Ovary (tissue), 9 donors: ENCODE data around the gene LRRC23. TPM values are rescaled to one million over a fixed set of nuclear protein-coding genes. Genes with fewer than 3 reads are reported as not detected.

Source experiments
- DNase-seq, 5 donors: peaks; one replicate each; pipeline ENCODE4 v3.0.0-alpha.2; 2019 to 2020
- H3K27ac ChIP-seq, 2 donors: fragments of 200-600 bp; one replicate each; pipeline versions ENCODE4 v1.5.1 to v1.8.0; 2019 to 2022
- H3K27me3 ChIP-seq: fragments of 200-600 bp; one replicate; pipeline ENCODE4 v1.8.0; 2022
- H3K36me3 ChIP-seq: fragments of 200-600 bp; sonication (generic); one replicate; pipeline ENCODE4 v1.5.1; 2019
- H3K4me1 ChIP-seq: one replicate; pipeline ENCODE4 v1.8.1; 2013; ENCODE audit warnings: mild to moderate bottlenecking, moderate library complexity; ENCODE audit not compliant: insufficient read depth
- H3K4me3 ChIP-seq: fragments of 200-600 bp; sonication (generic); one replicate; pipeline ENCODE4 v1.5.1; 2017
- H3K9me3 ChIP-seq, 2 donors: fragments of 200-600 bp in 1 of 2; sonication (generic) in 1 of 2; one replicate each; pipeline versions ENCODE4 v1.5.1 to v1.8.1; 2013 to 2019; ENCODE audit warnings: mild to moderate bottlenecking in 1 of 2, moderate library complexity in 1 of 2
- CTCF ChIP-seq, 3 donors: fragments of 450-650 bp in 2 of 3; fragments of 200-600 bp in 1 of 3; IDR thresholded peaks; one replicate each; pipeline versions ENCODE4 v1.5.1 to v1.8.0; 2016 to 2022; ENCODE audit warnings: antibody characterized with exemption in 3 of 3, mild to moderate bottlenecking in 1 of 3
- EP300 ChIP-seq: sonication (generic); formaldehyde crosslinking; IDR thresholded peaks from one replicate; pipeline ENCODE4 v1.6.1; 2017; ENCODE audit warnings: antibody characterized with exemption
- POLR2A ChIP-seq: fragments of 450-650 bp; IDR thresholded peaks from one replicate; pipeline ENCODE4 v1.6.1; 2017; ENCODE audit warnings: antibody characterized with exemption, mild to moderate bottlenecking, moderate library complexity
- WGBS, 3 donors: extraction: QIAGEN DNeasy Blood & Tissue Kit in 1 of 3; methylation state at CpG; one replicate each; pipeline versions ENCODE4 v1.1.5 to v1.1.7; 2013 to 2017; 5-methylcytosine and 5-hydroxymethylcytosine counted together
- intact Hi-C, 4 donors: fragments of 100-400 bp; cut with DNase I; formaldehyde crosslinking; loops; one replicate each; pipeline versions ENCODE4 v1.11.0 to v1.15.1; 2022 to 2023
- polyA plus RNA-seq, 2 donors: library from polyadenylated mRNA; stranded (reverse); fragments of 200-250 nt in 1 of 2; fragments of 350-450 nt in 1 of 2; fragmentation: Illumina TruSeq in 1 of 2; extraction: RNeasy Lipid Tissue Mini Kit (QIAGEN cat#74804) in 1 of 2; gene quantifications; one replicate each; pipeline ENCODE4 v1.2.3, GENCODE V29; 2013 to 2014
- total RNA-seq, 7 donors: library from RNA; depleted of rRNA in 2 of 7; stranded (reverse); fragments of >200 nt in 2 of 7; fragmentation: NEBNext Ultra II Directional in 3 of 7; extraction: Animal tissue kit (Norgen Biotek cat#: 25700) in 3 of 7; gene quantifications; one replicate each; pipeline versions ENCODE4 v1.1.0 to v1.2.4, GENCODE V29; 2016 to 2023
- donor health status: DM: no; HTN: no; CAD: no; lungs with moderate emphysema.
- donor health status: DM: no; HTN: no; CAD: no.
- donor health status: Bipolar disorder and iron deficiency.
- donor health status: DM: yes; HTN: yes; CAD: no.
- donor health status: DM: no; HTN: no; CAD: no.
- donor health status: DM: yes; HTN: yes; CAD: no.

The LRRC23 gene
- total and polyA plus RNA-seq, 9 donors: 11.2 to 67.6 (median 16.5) TPM

DNA sequence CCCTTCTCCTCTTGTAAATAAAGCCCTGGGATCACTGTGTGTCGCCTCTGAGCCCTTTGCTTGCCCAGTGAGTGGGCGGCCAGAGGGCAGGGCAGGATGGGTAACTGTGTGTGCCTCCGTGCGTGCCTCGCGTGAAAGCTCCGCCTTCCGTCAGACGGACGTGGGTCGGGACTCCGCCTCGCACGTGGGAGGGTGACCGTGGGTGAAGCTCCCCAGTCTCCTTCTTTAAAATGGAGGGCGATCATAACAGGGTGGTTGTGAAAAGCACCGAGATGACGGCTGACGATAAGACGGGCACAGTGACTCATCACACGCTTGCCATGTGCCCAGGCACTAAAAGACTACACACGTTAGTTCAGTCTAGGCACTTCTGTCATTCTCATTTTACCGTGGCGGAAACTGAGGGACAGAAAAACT, 56.7 kb downstream of the LRRC23 start:
- 22 to 50% (median 31%) methylated on average over 24 of the region's 24 CpGs for WGBS, 3 donors
- H3K9me3 ChIP-seq: no peaks in the 10 kb centered on the region
- peak; percentile 63 to 83 (median 69) for DNase-seq
- no peaks in the 10 kb centered on the region for H3K27me3 ChIP-seq
- peaks cover 8% of the 10 kb centered on the region for H3K4me1 ChIP-seq
- H3K4me3 ChIP-seq: peak overlapping the region; percentile 20
- TF ChIP-seq EP300: no peak
- TF ChIP-seq CTCF (IDR thresholded peaks at IDR 0.05): no peak
- no peak for TF ChIP-seq POLR2A
- intact Hi-C loops: loop anchor here in 2 of 4 donors (10.0 kb wide), 1 partner anchor 96 kb away; the partner anchor contains the start of gene TPI1 (in 2 of the 2)
- no peaks in the 10 kb centered on the region for H3K36me3 ChIP-seq
- H3K27ac ChIP-seq: peak overlapping the region; percentile 11 to 58

DNA sequence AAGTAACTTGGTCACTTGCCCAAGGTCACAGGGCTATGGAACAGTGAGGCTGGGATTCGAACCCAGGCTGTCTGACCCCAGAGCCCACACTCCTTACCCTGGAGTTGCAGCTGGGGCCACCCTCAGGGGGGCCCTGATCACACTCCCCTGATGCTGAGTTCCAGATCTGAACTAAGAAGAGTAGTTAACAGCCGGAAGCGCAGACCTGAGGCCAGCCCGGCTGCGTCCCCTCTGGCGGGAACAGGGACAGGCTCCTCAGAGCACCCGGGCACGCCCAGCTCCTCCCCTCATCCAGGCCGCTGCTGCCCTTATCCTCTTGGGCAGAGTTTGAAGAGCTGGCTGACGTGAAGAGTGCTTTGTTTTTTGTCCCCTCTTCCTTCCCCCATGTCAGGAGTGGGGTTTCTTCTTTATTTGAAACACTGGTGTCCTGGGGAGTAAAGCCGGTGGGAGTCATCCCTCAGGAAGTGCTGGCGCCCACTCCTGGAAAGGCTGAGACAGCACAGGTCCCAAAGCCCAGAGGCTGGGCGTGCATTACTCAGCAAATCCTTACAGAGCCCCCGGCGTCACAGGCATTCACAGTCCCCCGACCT, 57.2 kb downstream of the LRRC23 start:
- Histone ChIP-seq H3K4me1 (peaks cover 8% of the 10 kb centered on the region), H3K27ac (peak overlapping the region; percentile 11 to 58), H3K4me3 (peak overlapping the region; percentile 20), H3K36me3 (no peaks in the 10 kb centered on the region), H3K9me3 (no peaks in the 10 kb centered on the region), H3K27me3 (no peaks in the 10 kb centered on the region)
- TF ChIP-seq CTCF (IDR thresholded peaks at IDR 0.05) (peak in 1 of 3 donors; percentile 19), POLR2A (no peak)
- WGBS, 3 donors: 22 to 32% (median 24%) methylated on average over 16 of the region's 16 CpGs
- intact Hi-C loops: loop anchor here in 2 of 4 donors (10.0 kb wide), 1 partner anchor 97 kb away; the partner anchor contains the start of gene TPI1 (in 2 of the 2)
- peak in 4 of 5 donors; percentile 55 to 73 (median 66) for DNase-seq

- no peaks in the 10 kb centered on the region for H3K27me3 ChIP-seq
- peak in 4 of 5 donors; percentile 24 to 47 (median 36) for DNase-seq
- intact Hi-C loops: loop anchor here in 2 of 4 donors (10.0 kb wide), 1 partner anchor 98 kb away; the partner anchor contains the start of gene TPI1 (in 2 of the 2)
- H3K9me3 ChIP-seq: no peaks in the 10 kb centered on the region
- peak overlapping the region in 1 of 2 donors; percentile 58 for H3K27ac ChIP-seq
- H3K36me3 ChIP-seq: no peaks in the 10 kb centered on the region
- H3K4me3 ChIP-seq: no peak overlapping the region
- TF ChIP-seq CTCF (IDR thresholded peaks at IDR 0.05) (no peak), POLR2A (no peak), EP300 (no peak)
- WGBS, 3 donors: 75 to 79% (median 78%) methylated on average over 25 of the region's 25 CpGs
- H3K4me1 ChIP-seq: peaks cover 8% of the 10 kb centered on the region
Observed at GRCh38 chr12:6962285-6963015, 57.8 kb downstream of the LRRC23 start.

GRCh38 chr12:6963016-6963731, 58.6 kb downstream of the LRRC23 start:
- DNase-seq: peak in 4 of 5 donors; percentile 37 to 56 (median 48)
- H3K4me1 ChIP-seq: peaks cover 8% of the 10 kb centered on the region
- TF ChIP-seq CTCF (IDR thresholded peaks at IDR 0.05): no peak
- no peak for TF ChIP-seq POLR2A
- no peak for TF ChIP-seq EP300
- peak overlapping the region; percentile 14 for H3K4me3 ChIP-seq
- H3K9me3 ChIP-seq: no peaks in the 10 kb centered on the region
- H3K27me3 ChIP-seq: no peaks in the 10 kb centered on the region
- 80 to 81% (median 81%) methylated on average over 30 to 32 of the region's 32 CpGs for WGBS, 3 donors
- intact Hi-C loops: loop anchor here in 2 of 4 donors (10.0 kb wide), 1 partner anchor 98 kb away; the partner anchor contains the start of gene TPI1 (in 2 of the 2)
- no peaks in the 10 kb centered on the region for H3K36me3 ChIP-seq
- H3K27ac ChIP-seq: no peak overlapping the region
